ENCODE data around the gene STYXL1. TPM values are rescaled to one million over a fixed set of nuclear protein-coding genes. Genes with fewer than 3 reads are reported as not detected.

STYXL1 gene
- total and polyA plus RNA-seq, 2 donors (not counting 1 experiment from before 2014, with no cell fraction given), result 49.0 to 49.8 TPM

GRCh38 chr7:76065016-76065612 lies 17.3 kb upstream of the STYXL1 start:
- H3K27ac ChIP-seq (ENCODE audit: insufficient read depth, low read length), result no peak overlapping the region
- no peak overlapping the region for H3K4me2 ChIP-seq (ENCODE audit: extremely low read depth, insufficient read depth, low read length)
- H3K27me3 ChIP-seq (ENCODE audit: control insufficient read depth, insufficient read depth, low read length), result no peaks in the 10 kb centered on the region
- no peak for TF ChIP-seq CTCF (conservative IDR thresholded peaks at IDR 0.05 in 1 of 2, IDR thresholded peaks at IDR 0.05 in 1 of 2; ENCODE audit: low read depth in 1 of 2, low read length in 2 of 2)
- TF ChIP-seq EZH2 (IDR thresholded peaks at IDR 0.05; ENCODE audit: low read length, missing control alignments), result no peak
- H2AFZ ChIP-seq (ENCODE audit: low read length), result no peak overlapping the region
- H3K4me1 ChIP-seq (ENCODE audit: control insufficient read depth, extremely low read depth, insufficient read depth, low read length), result peaks cover 2% of the 10 kb centered on the region
- no peaks in the 10 kb centered on the region for H4K20me1 ChIP-seq (ENCODE audit: control insufficient read depth, extremely low read depth, insufficient read depth, low read length)
- H3K79me2 ChIP-seq (ENCODE audit: control insufficient read depth, insufficient read depth, low read length), result no peaks in the 10 kb centered on the region
- peaks cover 30% of the 10 kb centered on the region for H3K36me3 ChIP-seq (ENCODE audit: control insufficient read depth, insufficient read depth, low read length)
- H3K9me3 ChIP-seq (ENCODE audit: control insufficient read depth, insufficient read depth, low read depth, low read length), result no peaks in the 10 kb centered on the region
- no peak overlapping the region for H3K4me3 ChIP-seq (replicated peaks in 1 of 4; ENCODE audit: control extremely low read depth in 1 of 4, insufficient read depth in 1 of 4, low read depth in 3 of 4, low read length in 4 of 4)
- no peak overlapping the region for H3K9ac ChIP-seq (ENCODE audit: insufficient read depth, low read length)
- no peak for DNase-seq (ENCODE audit: low read depth in 2 of 2)

GRCh38 chr7:76064208-76064970 lies 16.6 kb upstream of the STYXL1 start:
- H3K4me3 ChIP-seq (replicated peaks in 1 of 4; ENCODE audit: control extremely low read depth in 1 of 4, insufficient read depth in 1 of 4, low read depth in 3 of 4, low read length in 4 of 4), result no peak overlapping the region
- no peaks in the 10 kb centered on the region for H3K9me3 ChIP-seq (ENCODE audit: control insufficient read depth, insufficient read depth, low read depth, low read length)
- TF ChIP-seq CTCF (conservative IDR thresholded peaks at IDR 0.05 in 1 of 2, IDR thresholded peaks at IDR 0.05 in 1 of 2; ENCODE audit: low read depth in 1 of 2, low read length in 2 of 2), result no peak
- no peak for TF ChIP-seq EZH2 (IDR thresholded peaks at IDR 0.05; ENCODE audit: low read length, missing control alignments)
- no peak for DNase-seq (ENCODE audit: low read depth in 2 of 2)
- H3K9ac ChIP-seq (ENCODE audit: insufficient read depth, low read length), result no peak overlapping the region
- H3K79me2 ChIP-seq (ENCODE audit: control insufficient read depth, insufficient read depth, low read length), result no peaks in the 10 kb centered on the region
- no peak overlapping the region for H2AFZ ChIP-seq (ENCODE audit: low read length)
- H3K36me3 ChIP-seq (ENCODE audit: control insufficient read depth, insufficient read depth, low read length), result peaks cover 36% of the 10 kb centered on the region
- H4K20me1 ChIP-seq (ENCODE audit: control insufficient read depth, extremely low read depth, insufficient read depth, low read length), result no peaks in the 10 kb centered on the region
- no peak overlapping the region for H3K4me2 ChIP-seq (ENCODE audit: extremely low read depth, insufficient read depth, low read length)
- no peaks in the 10 kb centered on the region for H3K27me3 ChIP-seq (ENCODE audit: control insufficient read depth, insufficient read depth, low read length)
- no peak overlapping the region for H3K27ac ChIP-seq (ENCODE audit: insufficient read depth, low read length)
- H3K4me1 ChIP-seq (ENCODE audit: control insufficient read depth, extremely low read depth, insufficient read depth, low read length), result peaks cover 2% of the 10 kb centered on the region

- Histone ChIP-seq H3K4me2 (ENCODE audit: extremely low read depth, insufficient read depth, low read length) (no peak overlapping the region), H3K9me3 (ENCODE audit: control insufficient read depth, insufficient read depth, low read depth, low read length) (no peaks in the 10 kb centered on the region), H3K4me3 (replicated peaks in 1 of 4; ENCODE audit: control extremely low read depth in 1 of 4, insufficient read depth in 1 of 4, low read depth in 3 of 4, low read length in 4 of 4) (no peak overlapping the region), H3K79me2 (ENCODE audit: control insufficient read depth, insufficient read depth, low read length) (no peaks in the 10 kb centered on the region), H3K27me3 (ENCODE audit: control insufficient read depth, insufficient read depth, low read length) (no peaks in the 10 kb centered on the region), H3K27ac (ENCODE audit: insufficient read depth, low read length) (no peak overlapping the region), H2AFZ (ENCODE audit: low read length) (no peak overlapping the region), H3K36me3 (ENCODE audit: control insufficient read depth, insufficient read depth, low read length) (peaks cover 42% of the 10 kb centered on the region), H3K9ac (ENCODE audit: insufficient read depth, low read length) (no peak overlapping the region), H3K4me1 (ENCODE audit: control insufficient read depth, extremely low read depth, insufficient read depth, low read length) (peaks cover 2% of the 10 kb centered on the region), H4K20me1 (ENCODE audit: control insufficient read depth, extremely low read depth, insufficient read depth, low read length) (no peaks in the 10 kb centered on the region)
- DNase-seq (ENCODE audit: low read depth in 2 of 2), result no peak
- TF ChIP-seq CTCF (conservative IDR thresholded peaks at IDR 0.05 in 1 of 2, IDR thresholded peaks at IDR 0.05 in 1 of 2; ENCODE audit: low read depth in 1 of 2, low read length in 2 of 2) (no peak), EZH2 (IDR thresholded peaks at IDR 0.05; ENCODE audit: low read length, missing control alignments) (no peak)
Observed at GRCh38 chr7:76063525-76063924, 15.7 kb upstream of the STYXL1 start.

Measured in fibroblast of lung (primary cell).